Activated T-cell treated with anti-CD3 and anti-CD28 coated beads, Interleukin-2, amount 50 U/mL, for 4 hours (primary cell): ENCODE measurements around the gene NUBP2. TPM values are rescaled to one million over a fixed set of nuclear protein-coding genes. Genes with fewer than 3 reads are reported as not detected.

Experiments
- ATAC-seq, 2 donors: fragments of 200-7000 bp; cut with Tn5 transposase; one replicate each; pipeline ENCODE4 v1.10.0; 2021
- DNase-seq: peaks from one replicate; pipeline ENCODE4 v3.0.0-alpha.2; 2020
- H3K27me3 Mint-ChIP-seq: one replicate; pipeline ENCODE4 v1.8.0; 2021; ENCODE audit warnings: low read depth, mixed read lengths
- H3K36me3 Mint-ChIP-seq: one replicate; pipeline ENCODE4 v1.8.0; 2022; ENCODE audit warnings: mixed read lengths; ENCODE audit not compliant: insufficient read depth
- H3K4me1 Mint-ChIP-seq: one replicate; pipeline ENCODE4 v1.8.0; 2021; ENCODE audit warnings: low read depth, mixed read lengths
- H3K4me3 Mint-ChIP-seq: one replicate; pipeline ENCODE4 v1.8.0; 2021; ENCODE audit warnings: mild to moderate bottlenecking, moderate library complexity, mixed read lengths
- H3K9me3 Mint-ChIP-seq: one replicate; pipeline ENCODE4 v1.8.0; 2021; ENCODE audit warnings: mixed read lengths
- total RNA-seq, 3 donors: library from RNA; stranded (reverse); gene quantifications; one replicate each; pipeline ENCODE4 v1.2.1, GENCODE V29; 2021

Gene NUBP2
- total RNA-seq = 100 to 1,000 TPM in 1 of 3 donors, 10 to 100 TPM in 2; 85.7 to 101 (median 94.7) TPM

DNA sequence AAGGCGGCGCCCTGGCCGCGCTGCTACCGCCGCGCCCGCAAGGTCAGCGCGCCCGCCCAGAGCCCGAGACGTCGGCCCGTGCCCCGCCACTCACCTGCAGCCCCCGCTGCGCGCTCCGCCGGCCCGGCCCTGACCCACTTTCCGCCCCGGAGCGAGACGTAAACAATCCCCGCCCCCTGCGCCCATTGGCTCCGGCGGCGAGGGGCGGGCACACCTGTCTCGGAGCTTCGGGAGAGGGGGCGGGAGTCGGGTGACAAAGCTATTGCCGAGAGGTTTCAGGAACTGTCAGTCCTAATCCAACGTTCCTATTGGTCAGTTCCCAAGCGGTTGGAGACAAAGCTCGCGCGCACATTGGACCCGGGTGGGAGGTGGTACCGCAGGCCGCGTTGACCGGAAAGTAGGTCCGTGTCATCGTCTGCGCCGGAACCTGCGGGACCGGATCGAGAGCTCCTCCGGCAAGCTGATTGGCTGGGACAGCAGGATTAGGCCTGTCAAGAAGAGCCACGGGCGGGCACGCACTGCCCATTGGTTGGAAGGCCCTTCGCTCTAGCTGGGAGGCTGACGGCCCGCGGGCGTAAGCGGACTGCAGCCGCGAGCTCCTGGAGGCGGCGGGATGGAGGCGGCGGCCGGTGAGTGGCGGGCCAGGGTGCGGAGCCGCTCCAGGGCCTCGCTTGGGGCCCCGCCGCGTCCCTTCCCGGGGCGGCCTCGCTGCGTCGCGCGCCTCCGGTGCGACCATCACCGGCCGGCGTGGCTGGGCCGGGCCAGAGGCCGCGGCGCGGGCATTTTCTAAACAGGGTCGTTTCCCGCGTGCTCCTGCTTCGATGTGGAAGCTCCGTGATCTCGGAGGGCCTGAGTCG, at the start of gene NUBP2, which contains the start of gene SPSB3:
Gene NUBP2, plus strand, starts transcription at position 553 of the 857 bp plus-strand sequence. Its CDS starts 61 bp downstream, at position 614.
Gene SPSB3, minus strand, starts transcription at position 164 of the 857 bp plus-strand sequence. CDS start 1,088 bp downstream, outside the sequence.
- H3K27me3 Mint-ChIP-seq = no peaks in the 10 kb centered on the region
- peak; percentile 95 for DNase-seq
- peak within 1 kb of the TSS; percentile 92 for H3K4me3 Mint-ChIP-seq
- ATAC-seq = peak; percentile 88 to 89
- H3K9me3 Mint-ChIP-seq = no peaks in the 10 kb centered on the region
- no peaks in the 10 kb centered on the region for H3K36me3 Mint-ChIP-seq
- peaks cover 25% of the 10 kb centered on the region for H3K4me1 Mint-ChIP-seq

DNA sequence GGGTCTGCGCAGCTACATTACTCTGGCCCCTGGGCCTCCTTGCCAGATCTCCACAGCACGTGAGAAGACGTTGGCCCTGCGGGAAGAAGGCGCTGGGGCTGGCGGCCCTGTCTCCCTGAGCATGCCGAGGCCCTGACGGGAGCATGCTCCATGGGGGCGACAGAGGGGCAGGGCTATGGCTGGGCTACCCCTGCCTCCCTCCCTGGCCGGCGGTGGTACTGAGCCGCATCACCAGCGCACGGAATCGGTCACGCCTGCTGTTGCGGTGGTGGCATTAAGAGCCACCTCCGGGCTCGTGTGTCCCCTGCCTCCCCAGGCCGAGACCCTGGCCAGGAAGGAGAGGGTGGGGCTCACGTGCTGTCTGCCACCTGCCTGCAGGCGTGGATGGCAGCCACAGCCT, 48.6 kb upstream of the NUBP2 start:
- Mint-ChIP-seq H3K27me3 (no peaks in the 10 kb centered on the region), H3K9me3 (no peaks in the 10 kb centered on the region), H3K4me1 (no peaks in the 10 kb centered on the region), H3K4me3 (no peak overlapping the region), H3K36me3 (peaks cover 3% of the 10 kb centered on the region)
- DNase-seq (no peak), ATAC-seq (no peak)

GRCh38 chr16:1734816-1735215, 47.9 kb upstream of the NUBP2 start:
- no peaks in the 10 kb centered on the region for H3K4me1 Mint-ChIP-seq
- no peaks in the 10 kb centered on the region for H3K9me3 Mint-ChIP-seq
- ATAC-seq (no peak), DNase-seq (no peak)
- peaks cover 3% of the 10 kb centered on the region for H3K36me3 Mint-ChIP-seq
- H3K27me3 Mint-ChIP-seq = no peaks in the 10 kb centered on the region
- H3K4me3 Mint-ChIP-seq = no peak overlapping the region

GRCh38 chr16:1740234-1740633, 42.5 kb upstream of the NUBP2 start:
- DNase-seq (no peak), ATAC-seq (no peak)
- Mint-ChIP-seq H3K4me3 (no peak overlapping the region), H3K9me3 (no peaks in the 10 kb centered on the region), H3K4me1 (no peaks in the 10 kb centered on the region), H3K27me3 (no peaks in the 10 kb centered on the region), H3K36me3 (peaks cover 5% of the 10 kb centered on the region)

DNA sequence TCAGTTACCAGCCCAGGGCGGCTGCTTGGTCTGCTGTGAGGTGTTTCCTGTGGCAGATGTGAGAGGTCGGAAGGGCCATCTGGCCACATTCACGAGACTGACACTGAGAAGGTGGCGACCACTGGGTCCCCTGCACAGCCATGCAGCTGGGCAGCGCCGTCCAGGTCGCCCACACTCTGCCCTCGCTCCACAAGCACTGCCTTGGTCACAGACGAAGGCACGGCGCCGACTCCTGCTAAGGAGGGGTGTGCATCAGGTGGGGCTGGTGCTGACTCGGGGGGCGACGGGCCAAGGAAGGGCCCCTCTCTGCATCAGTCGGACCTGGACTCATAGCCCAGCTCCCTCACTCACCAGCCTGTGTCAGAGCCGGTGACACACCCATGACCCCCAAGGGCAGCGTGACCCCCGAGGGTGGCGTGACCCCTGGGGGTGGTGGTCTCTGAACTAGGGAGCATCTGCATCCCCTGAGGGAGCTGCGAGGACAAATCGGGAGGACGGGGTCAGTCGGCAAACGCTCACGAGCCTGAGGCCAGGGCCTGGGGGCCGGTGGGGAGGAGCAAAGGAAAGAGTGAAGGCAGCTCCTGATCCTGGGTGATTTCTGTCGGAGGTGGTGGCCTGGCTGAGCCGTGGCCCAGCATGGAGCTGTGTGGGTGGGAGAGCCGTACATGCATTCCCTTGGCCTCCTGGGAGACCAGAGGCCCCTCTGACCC, 41.8 kb upstream of the NUBP2 start:
- H3K9me3 Mint-ChIP-seq = no peaks in the 10 kb centered on the region
- DNase-seq = no peak
- H3K27me3 Mint-ChIP-seq = no peaks in the 10 kb centered on the region
- H3K4me3 Mint-ChIP-seq = no peak overlapping the region
- H3K4me1 Mint-ChIP-seq = no peaks in the 10 kb centered on the region
- peaks cover 5% of the 10 kb centered on the region for H3K36me3 Mint-ChIP-seq
- ATAC-seq = no peak

- no peaks in the 10 kb centered on the region for H3K9me3 Mint-ChIP-seq
- no peak for ATAC-seq
- no peaks in the 10 kb centered on the region for H3K4me1 Mint-ChIP-seq
- no peak overlapping the region for H3K4me3 Mint-ChIP-seq
- DNase-seq = no peak
- no peaks in the 10 kb centered on the region for H3K27me3 Mint-ChIP-seq
- peaks cover 5% of the 10 kb centered on the region for H3K36me3 Mint-ChIP-seq
Observed at GRCh38 chr16:1741553-1742165, 41.1 kb upstream of the NUBP2 start.

GRCh38 chr16:1743376-1744337, 39.1 kb upstream of the NUBP2 start:
- H3K9me3 Mint-ChIP-seq = no peaks in the 10 kb centered on the region
- DNase-seq (no peak), ATAC-seq (no peak)
- no peak overlapping the region for H3K4me3 Mint-ChIP-seq
- peaks cover 9% of the 10 kb centered on the region for H3K36me3 Mint-ChIP-seq
- H3K4me1 Mint-ChIP-seq = no peaks in the 10 kb centered on the region
- no peaks in the 10 kb centered on the region for H3K27me3 Mint-ChIP-seq

DNA sequence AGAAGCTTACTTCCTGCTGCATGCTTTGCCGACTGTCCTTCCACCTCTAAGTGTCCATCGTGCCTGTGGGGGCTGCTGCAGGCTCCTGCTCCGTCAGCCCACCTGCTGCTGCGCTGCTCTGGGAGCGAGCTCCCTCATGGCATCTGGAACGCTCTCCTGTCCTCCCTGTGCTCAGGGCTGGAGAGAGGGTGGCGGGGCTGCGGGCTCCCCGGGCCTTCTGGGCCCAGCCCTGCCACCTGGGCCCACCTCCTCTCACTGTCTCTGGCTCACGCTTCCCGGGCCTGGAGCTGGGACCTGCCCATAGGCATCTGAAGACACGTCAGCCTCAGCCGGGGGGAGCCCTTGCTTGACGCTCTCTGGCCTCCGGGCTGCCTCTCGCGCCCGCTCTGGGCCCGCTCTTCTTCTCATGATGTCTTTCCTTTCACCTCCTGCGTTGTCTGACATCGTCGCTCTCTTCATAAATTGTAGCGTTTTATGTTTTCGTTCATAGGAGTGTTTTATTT, 38.4 kb upstream of the NUBP2 start:
- Mint-ChIP-seq H3K4me3 (no peak overlapping the region), H3K36me3 (peaks cover 9% of the 10 kb centered on the region), H3K4me1 (no peaks in the 10 kb centered on the region), H3K9me3 (no peaks in the 10 kb centered on the region), H3K27me3 (no peaks in the 10 kb centered on the region)
- no peak for DNase-seq
- no peak for ATAC-seq

DNA sequence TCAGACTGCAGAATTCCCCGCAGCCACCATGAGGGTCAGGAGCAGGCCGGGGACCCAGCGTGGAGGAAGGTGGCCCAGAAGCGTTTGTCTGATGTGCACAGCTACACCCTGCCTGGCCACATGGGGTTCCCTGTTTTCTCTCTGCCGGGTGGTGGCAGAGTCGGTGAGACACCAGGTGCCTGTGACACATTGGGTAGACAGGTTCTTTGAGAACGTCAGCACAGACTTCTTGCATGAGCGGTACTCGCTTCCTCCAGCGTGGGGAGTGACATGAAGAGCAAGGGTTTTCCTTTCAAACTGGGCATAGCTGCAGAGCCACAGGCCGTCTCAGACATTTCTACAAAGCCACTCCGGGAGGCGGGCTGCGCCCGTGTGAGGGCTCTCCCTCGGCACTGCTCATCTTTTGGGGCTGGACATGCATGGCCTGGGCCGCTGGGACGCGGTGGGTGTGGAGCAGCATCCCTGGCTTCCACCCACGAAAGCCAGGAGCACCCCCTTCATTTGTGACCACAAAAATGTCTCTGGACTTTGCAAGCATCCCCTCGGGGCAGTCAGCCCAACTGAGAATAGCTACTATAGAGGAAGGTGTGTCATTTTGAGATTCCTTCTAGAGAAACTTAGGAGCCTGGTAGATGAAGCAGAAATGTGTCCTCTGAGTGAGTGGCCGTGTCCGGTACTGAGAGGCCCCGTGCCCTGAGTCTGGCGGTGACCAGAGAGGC, 37.4 kb upstream of the NUBP2 start:
- peaks cover 9% of the 10 kb centered on the region for H3K36me3 Mint-ChIP-seq
- no peak for DNase-seq
- no peaks in the 10 kb centered on the region for H3K9me3 Mint-ChIP-seq
- ATAC-seq = no peak
- H3K4me1 Mint-ChIP-seq = no peaks in the 10 kb centered on the region
- H3K4me3 Mint-ChIP-seq = no peak overlapping the region
- no peaks in the 10 kb centered on the region for H3K27me3 Mint-ChIP-seq

GRCh38 chr16:1745900-1746692, 36.7 kb upstream of the NUBP2 start:
- no peak overlapping the region for H3K4me3 Mint-ChIP-seq
- H3K9me3 Mint-ChIP-seq = no peaks in the 10 kb centered on the region
- no peaks in the 10 kb centered on the region for H3K27me3 Mint-ChIP-seq
- DNase-seq = no peak
- no peak for ATAC-seq
- peaks cover 9% of the 10 kb centered on the region for H3K36me3 Mint-ChIP-seq
- no peaks in the 10 kb centered on the region for H3K4me1 Mint-ChIP-seq

- ATAC-seq = no peak
- H3K27me3 Mint-ChIP-seq = no peaks in the 10 kb centered on the region
Observed at GRCh38 chr16:1746693-1747195, 36.0 kb upstream of the NUBP2 start.

DNA sequence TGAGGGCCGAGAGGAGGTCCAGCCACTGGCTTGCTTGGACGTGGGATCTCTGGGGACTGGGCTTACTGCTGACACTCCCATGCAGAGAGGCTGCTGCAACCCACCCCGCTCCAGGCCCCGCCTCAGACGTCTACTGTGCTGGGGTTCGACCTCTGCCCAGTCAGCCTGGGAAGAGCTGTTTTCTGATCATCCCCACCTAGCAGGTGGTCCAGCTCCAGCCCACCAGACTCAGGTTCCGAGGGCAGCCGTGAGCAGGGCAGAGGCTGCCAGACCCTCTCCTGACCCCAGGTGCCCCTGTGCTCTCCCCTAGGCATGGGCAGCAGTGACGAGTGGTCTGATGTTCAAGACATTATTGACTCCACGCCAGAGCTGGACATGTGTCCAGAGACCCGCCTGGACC, 34.8 kb upstream of the NUBP2 start:
- H3K27me3 Mint-ChIP-seq = no peaks in the 10 kb centered on the region
- no peak for ATAC-seq
- H3K9me3 Mint-ChIP-seq = no peaks in the 10 kb centered on the region
- no peaks in the 10 kb centered on the region for H3K4me1 Mint-ChIP-seq
- H3K4me3 Mint-ChIP-seq = no peak overlapping the region
- H3K36me3 Mint-ChIP-seq = peaks cover 9% of the 10 kb centered on the region
- no peak for DNase-seq

More at GRCh38 chr16:1746693-1747195, 36.0 kb upstream of the NUBP2 start:
- Mint-ChIP-seq H3K36me3 (peaks cover 9% of the 10 kb centered on the region), H3K9me3 (no peaks in the 10 kb centered on the region), H3K4me1 (no peaks in the 10 kb centered on the region), H3K4me3 (no peak overlapping the region)
- DNase-seq = no peak
